ENCODE results near the gene NOL11.

DNA sequence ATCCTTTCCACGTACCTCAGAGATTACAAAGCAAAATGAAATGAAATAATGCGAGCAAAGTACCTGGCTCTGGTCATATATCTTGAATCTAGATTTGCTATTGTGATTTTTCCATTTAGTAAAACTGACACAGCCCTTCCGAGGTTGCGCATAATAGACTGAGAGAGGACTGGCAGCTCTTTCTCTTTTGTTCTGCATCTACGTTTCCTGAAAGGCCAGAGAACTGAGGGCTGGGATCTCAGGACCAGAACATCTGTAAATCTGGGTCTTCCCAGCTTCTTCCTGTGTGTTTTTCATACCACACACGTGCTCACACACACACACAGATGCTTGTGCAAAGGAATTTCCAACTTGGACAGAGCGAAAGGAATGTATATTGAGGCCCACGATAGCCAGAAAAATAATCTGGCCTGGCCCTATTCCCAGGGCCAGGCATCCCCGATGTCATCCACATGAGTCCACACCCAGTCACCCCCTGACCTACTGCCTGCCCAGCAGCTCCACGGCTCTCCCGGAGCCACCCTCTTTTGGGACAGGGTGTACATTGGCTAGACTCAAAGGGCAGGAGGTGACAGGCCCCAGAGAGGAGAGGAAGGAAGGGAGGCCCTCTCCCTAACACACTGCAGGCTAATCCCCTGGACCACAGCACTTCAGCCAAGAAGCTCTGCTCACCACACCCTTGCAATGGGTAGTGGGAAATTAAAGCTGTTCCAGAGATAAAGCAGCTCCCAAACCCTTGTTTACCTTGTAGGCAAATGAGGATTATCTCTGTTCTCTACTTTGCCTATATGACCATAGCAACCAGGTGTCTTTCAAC, 41.8 kb downstream of the NOL11 start:
- TF ChIP-seq, protein P1, sequence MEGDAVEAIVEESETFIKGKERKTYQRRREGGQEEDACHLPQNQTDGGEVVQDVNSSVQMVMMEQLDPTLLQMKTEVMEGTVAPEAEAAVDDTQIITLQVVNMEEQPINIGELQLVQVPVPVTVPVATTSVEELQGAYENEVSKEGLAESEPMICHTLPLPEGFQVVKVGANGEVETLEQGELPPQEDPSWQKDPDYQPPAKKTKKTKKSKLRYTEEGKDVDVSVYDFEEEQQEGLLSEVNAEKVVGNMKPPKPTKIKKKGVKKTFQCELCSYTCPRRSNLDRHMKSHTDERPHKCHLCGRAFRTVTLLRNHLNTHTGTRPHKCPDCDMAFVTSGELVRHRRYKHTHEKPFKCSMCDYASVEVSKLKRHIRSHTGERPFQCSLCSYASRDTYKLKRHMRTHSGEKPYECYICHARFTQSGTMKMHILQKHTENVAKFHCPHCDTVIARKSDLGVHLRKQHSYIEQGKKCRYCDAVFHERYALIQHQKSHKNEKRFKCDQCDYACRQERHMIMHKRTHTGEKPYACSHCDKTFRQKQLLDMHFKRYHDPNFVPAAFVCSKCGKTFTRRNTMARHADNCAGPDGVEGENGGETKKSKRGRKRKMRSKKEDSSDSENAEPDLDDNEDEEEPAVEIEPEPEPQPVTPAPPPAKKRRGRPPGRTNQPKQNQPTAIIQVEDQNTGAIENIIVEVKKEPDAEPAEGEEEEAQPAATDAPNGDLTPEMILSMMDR (IDR thresholded peaks at IDR 0.05), result no peak
- no peak for TF ChIP-seq GABPB1 (CRISPR knock-in tag; IDR thresholded peaks at IDR 0.05)
- no peak for TF ChIP-seq SP1 (CRISPR knock-in tag; conservative IDR thresholded peaks at IDR 0.05)
- TF ChIP-seq CBFB (CRISPR knock-in tag; IDR thresholded peaks at IDR 0.05; ENCODE audit: low read depth), result no peak
- no peak for TF ChIP-seq ZNF219 (CRISPR knock-in tag; IDR thresholded peaks at IDR 0.05; ENCODE audit: borderline replicate concordance)

All from WTC11 (cell line).